MM.1S (cell line): ENCODE measurements around the gene SUPT3H.

Experiments
- DNase-seq: peaks from one replicate; pipeline ENCODE4 v3.0.0-alpha.2; 2015
- H2AFZ ChIP-seq: fragments of 300-600 bp; sonication (generic); 2 replicates; pipeline ENCODE4 v1.6.0; 2016; ENCODE audit warnings: antibody characterized with exemption, low read length
- H3F3A ChIP-seq: fragments of 300-600 bp; sonication (generic); 2 replicates; pipeline ENCODE4 v1.6.1; 2016; ENCODE audit warnings: mild to moderate bottlenecking, antibody characterized with exemption, low read length, moderate library complexity, mixed read lengths; ENCODE audit not compliant: insufficient read depth
- H3K27ac ChIP-seq: fragments of 300-600 bp; sonication (generic); 2 replicates; pipeline ENCODE4 v1.5.1; 2016; ENCODE audit warnings: mild to moderate bottlenecking, low read length
- H3K27me3 ChIP-seq: fragments of 300-600 bp; sonication (generic); replicated peaks from 2 replicates; pipeline ENCODE4 v1.6.0; 2016; ENCODE audit warnings: low read length; ENCODE audit not compliant: insufficient read depth
- H3K36me3 ChIP-seq: fragments of 300-600 bp; sonication (generic); replicated peaks from 2 replicates; pipeline ENCODE4 v1.6.1; 2016; ENCODE audit warnings: mild to moderate bottlenecking, low read length, mixed read lengths; ENCODE audit not compliant: insufficient read depth
- H3K4me1 ChIP-seq: fragments of 300-600 bp; sonication (generic); 2 replicates; pipeline ENCODE4 v1.6.1; 2016; ENCODE audit warnings: low read length, mixed read lengths
- H3K4me2 ChIP-seq: fragments of 300-600 bp; sonication (generic); 2 replicates; pipeline ENCODE4 v1.6.0; 2016; ENCODE audit warnings: low read depth, low read length
- H3K4me3 ChIP-seq: fragments of 300-600 bp; sonication (generic); 2 replicates; pipeline ENCODE4 v1.5.1; 2016; ENCODE audit warnings: low read length, mixed read lengths
- H3K79me2 ChIP-seq: fragments of 300-600 bp; sonication (generic); 2 replicates; pipeline ENCODE4 v1.6.1; 2016; ENCODE audit warnings: mixed run types, low read length, mixed read lengths
- H3K9ac ChIP-seq: fragments of 300-600 bp; sonication (generic); 2 replicates; pipeline ENCODE4 v1.6.1; 2016; ENCODE audit warnings: low read length, mixed read lengths
- H3K9me2 ChIP-seq: fragments of 300-600 bp; sonication (generic); replicated peaks from 2 replicates; pipeline ENCODE4 v1.6.1; 2016; ENCODE audit warnings: mild to moderate bottlenecking, low read length, mixed read lengths; ENCODE audit not compliant: insufficient read depth
- H3K9me3 ChIP-seq: fragments of 300-600 bp; sonication (generic); replicated peaks from 2 replicates; pipeline ENCODE4 v1.6.1; 2016; ENCODE audit warnings: mild to moderate bottlenecking, low read length, mixed read lengths; ENCODE audit not compliant: insufficient read depth
- H4K20me1 ChIP-seq: fragments of 300-600 bp; sonication (generic); 2 replicates; pipeline ENCODE4 v1.6.1; 2016; ENCODE audit warnings: mild to moderate bottlenecking, low read length, moderate library complexity, mixed read lengths; ENCODE audit not compliant: insufficient read depth
- EZH2 ChIP-seq: fragments of 300-600 bp; sonication (generic); optimal IDR thresholded peaks from 2 replicates; pipeline ENCODE3; 2017; ENCODE audit warnings: low read depth, mild to moderate bottlenecking, antibody characterized with exemption, low read length, mixed read lengths
- EZH2phosphoT487 ChIP-seq: fragments of 300-600 bp; sonication (generic); IDR thresholded peaks from 2 replicates; pipeline ENCODE4 v1.6.1; 2018; ENCODE audit warnings: antibody characterized with exemption, low read length
- TF ChIP-seq, protein P1 (sequence below): fragments of 300-600 bp; sonication (generic); IDR thresholded peaks from 2 replicates; pipeline ENCODE4 v1.5.1; 2016; ENCODE audit warnings: antibody characterized with exemption, low read length, mixed read lengths

The SUPT3H gene

DNA sequence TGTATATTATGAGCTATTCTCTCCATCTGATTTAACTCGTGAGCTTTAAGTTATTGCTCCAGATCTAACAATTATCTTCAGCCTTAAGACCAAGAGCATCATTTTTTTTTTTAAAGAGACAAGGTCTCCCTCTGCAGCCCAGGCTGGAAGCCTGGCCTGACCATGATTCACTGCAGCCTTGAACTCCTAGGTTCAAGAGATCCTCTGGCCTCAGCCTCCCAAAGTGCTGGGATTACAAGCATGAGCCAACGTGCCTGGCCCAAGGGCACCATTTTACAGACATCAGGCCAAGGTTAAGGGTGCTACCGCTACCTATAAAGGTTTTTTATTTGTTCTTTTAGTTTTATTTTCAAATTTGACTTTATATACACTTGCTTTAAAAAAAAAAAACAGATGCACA lies 2.3 kb downstream of the SUPT3H start:
- H3K9me2 ChIP-seq = no peaks in the 10 kb centered on the region
- no peaks in the 10 kb centered on the region for H3K36me3 ChIP-seq
- no peak for DNase-seq
- H3K9ac ChIP-seq = no peak overlapping the region
- H3K27me3 ChIP-seq = no peaks in the 10 kb centered on the region
- no peak overlapping the region for H3K4me3 ChIP-seq
- peaks cover 4% of the 10 kb centered on the region; the same call in 1 of the 2 replicates for H3F3A ChIP-seq
- TF ChIP-seq EZH2 (no peak), EZH2phosphoT487 (no peak)
- TF ChIP-seq, protein P1, sequence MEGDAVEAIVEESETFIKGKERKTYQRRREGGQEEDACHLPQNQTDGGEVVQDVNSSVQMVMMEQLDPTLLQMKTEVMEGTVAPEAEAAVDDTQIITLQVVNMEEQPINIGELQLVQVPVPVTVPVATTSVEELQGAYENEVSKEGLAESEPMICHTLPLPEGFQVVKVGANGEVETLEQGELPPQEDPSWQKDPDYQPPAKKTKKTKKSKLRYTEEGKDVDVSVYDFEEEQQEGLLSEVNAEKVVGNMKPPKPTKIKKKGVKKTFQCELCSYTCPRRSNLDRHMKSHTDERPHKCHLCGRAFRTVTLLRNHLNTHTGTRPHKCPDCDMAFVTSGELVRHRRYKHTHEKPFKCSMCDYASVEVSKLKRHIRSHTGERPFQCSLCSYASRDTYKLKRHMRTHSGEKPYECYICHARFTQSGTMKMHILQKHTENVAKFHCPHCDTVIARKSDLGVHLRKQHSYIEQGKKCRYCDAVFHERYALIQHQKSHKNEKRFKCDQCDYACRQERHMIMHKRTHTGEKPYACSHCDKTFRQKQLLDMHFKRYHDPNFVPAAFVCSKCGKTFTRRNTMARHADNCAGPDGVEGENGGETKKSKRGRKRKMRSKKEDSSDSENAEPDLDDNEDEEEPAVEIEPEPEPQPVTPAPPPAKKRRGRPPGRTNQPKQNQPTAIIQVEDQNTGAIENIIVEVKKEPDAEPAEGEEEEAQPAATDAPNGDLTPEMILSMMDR = no peak
- H3K9me3 ChIP-seq = no peaks in the 10 kb centered on the region
- no peaks in the 10 kb centered on the region for H3K79me2 ChIP-seq
- 0 out of 2 replicates have a peak, but pooled peaks cover 7% of the 10 kb centered on the region for H3K4me1 ChIP-seq
- H3K27ac ChIP-seq = no peak overlapping the region
- no peak overlapping the region for H3K4me2 ChIP-seq
- H2AFZ ChIP-seq = no peak overlapping the region
- no peaks in the 10 kb centered on the region for H4K20me1 ChIP-seq

DNA sequence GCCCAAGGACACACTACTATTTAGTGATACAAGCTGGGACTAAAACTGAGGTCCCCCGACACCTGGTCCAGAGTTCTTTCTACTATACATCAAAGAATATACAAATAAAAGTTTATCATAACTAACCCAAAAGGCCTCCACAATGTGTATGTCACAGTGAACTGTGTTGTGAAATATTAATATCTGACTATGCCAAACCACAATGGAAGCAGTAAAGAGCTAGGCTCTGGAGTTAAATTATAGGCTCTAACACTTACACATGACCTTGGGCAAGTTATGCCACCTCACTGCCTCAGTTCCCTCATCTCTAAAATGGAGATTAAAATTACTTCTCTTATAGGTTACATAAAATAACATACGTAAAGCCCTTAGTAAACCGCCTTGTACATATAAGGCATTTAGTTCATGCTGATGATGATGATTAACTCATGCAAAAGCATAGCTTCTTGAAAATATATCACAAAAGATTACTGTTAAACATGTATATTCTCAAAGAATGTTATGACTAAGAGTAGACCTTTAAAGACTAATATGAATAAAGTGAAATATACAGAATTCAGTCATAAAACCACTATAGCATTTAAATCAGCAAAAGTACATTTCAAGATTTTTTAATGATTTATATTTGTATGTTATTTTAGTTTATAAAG lies 5.7 kb downstream of the SUPT3H start:
- no peaks in the 10 kb centered on the region for H3K9me2 ChIP-seq
- H3K4me2 ChIP-seq = no peak overlapping the region
- H3F3A ChIP-seq = no peaks in the 10 kb centered on the region
- TF ChIP-seq EZH2 (no peak), EZH2phosphoT487 (no peak)
- TF ChIP-seq, protein P1 = no peak
- no peaks in the 10 kb centered on the region for H3K36me3 ChIP-seq
- DNase-seq = no peak
- H3K27ac ChIP-seq = no peak overlapping the region
- no peaks in the 10 kb centered on the region for H3K4me1 ChIP-seq
- no peaks in the 10 kb centered on the region for H3K9me3 ChIP-seq
- no peaks in the 10 kb centered on the region for H4K20me1 ChIP-seq
- H3K79me2 ChIP-seq = no peaks in the 10 kb centered on the region
- H2AFZ ChIP-seq = no peak overlapping the region
- no peak overlapping the region for H3K9ac ChIP-seq
- no peak overlapping the region for H3K4me3 ChIP-seq
- H3K27me3 ChIP-seq = no peaks in the 10 kb centered on the region

DNA sequence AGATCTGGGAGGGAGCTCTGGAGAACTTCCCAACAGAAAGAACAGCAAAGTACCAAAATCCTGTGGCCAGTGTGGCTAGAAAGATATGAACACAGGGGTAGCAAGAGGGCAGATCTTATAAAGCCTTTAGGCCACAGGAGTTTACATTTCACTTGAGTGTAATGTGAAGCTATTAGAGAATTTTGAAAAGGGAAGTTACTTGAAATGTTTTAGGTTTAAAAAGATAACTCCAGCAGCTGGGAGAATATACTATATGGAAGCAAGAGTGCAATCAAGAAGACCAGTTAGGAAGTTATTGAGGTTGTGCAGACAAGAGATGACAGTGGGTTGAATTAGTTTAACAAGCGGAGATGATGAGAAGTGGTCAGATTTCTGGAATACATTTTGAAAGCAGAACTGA lies 7.9 kb downstream of the SUPT3H start:
- TF ChIP-seq, protein P1 = no peak
- TF ChIP-seq EZH2phosphoT487 (no peak), EZH2 (no peak)
- Histone ChIP-seq H3K27me3 (no peaks in the 10 kb centered on the region), H2AFZ (no peak overlapping the region), H4K20me1 (no peaks in the 10 kb centered on the region), H3K79me2 (no peaks in the 10 kb centered on the region), H3K4me1 (no peaks in the 10 kb centered on the region), H3K4me2 (no peak overlapping the region), H3K27ac (no peak overlapping the region), H3K4me3 (no peak overlapping the region), H3F3A (no peaks in the 10 kb centered on the region), H3K9me3 (no peaks in the 10 kb centered on the region), H3K9ac (no peak overlapping the region), H3K36me3 (no peaks in the 10 kb centered on the region), H3K9me2 (no peaks in the 10 kb centered on the region)
- no peak for DNase-seq
